Fibroblast of lung (primary cell): ENCODE results near the gene LYPLA2. TPM values are rescaled to one million over a fixed set of nuclear protein-coding genes. Genes with fewer than 3 reads are reported as not detected.

ENCODE experiments used
- DNase-seq, 2 donors: peaks; one replicate each; pipeline versions ENCODE4 v3.0.0 to v3.0.0-alpha.2; 2010; ENCODE audit warnings: low read depth in 2 of 2
- H2AFZ ChIP-seq: 2 replicates; pipeline ENCODE4 v1.5.1; 2012; ENCODE audit warnings: low read length, control low read depth, inconsistent platforms
- H3K27ac ChIP-seq: 2 replicates; pipeline ENCODE4 v1.5.1; 2011; ENCODE audit warnings: low read length, control low read depth; ENCODE audit not compliant: insufficient read depth
- H3K27me3 ChIP-seq: 2 replicates; pipeline ENCODE4 v1.5.1; 2011; ENCODE audit warnings: mild to moderate bottlenecking, low read length; ENCODE audit not compliant: control insufficient read depth, insufficient read depth
- H3K36me3 ChIP-seq: 2 replicates; pipeline ENCODE4 v1.5.1; 2011; ENCODE audit warnings: low read length; ENCODE audit not compliant: control insufficient read depth, insufficient read depth
- H3K4me1 ChIP-seq: 2 replicates; pipeline ENCODE4 v1.5.1; 2011; ENCODE audit warnings: low read length; ENCODE audit not compliant: control insufficient read depth, insufficient read depth; ENCODE audit errors: extremely low read depth
- H3K4me2 ChIP-seq: 2 replicates; pipeline ENCODE4 v1.5.1; 2011; ENCODE audit warnings: low read length, control low read depth; ENCODE audit not compliant: insufficient read depth; ENCODE audit errors: extremely low read depth
- H3K4me3 ChIP-seq, 4 experiments: fragments of 200-600 bp in 1 of 4; sonication (generic) in 1 of 4; replicated peaks in 1 of 4; 2 replicates each; pipeline ENCODE4 v1.5.1; 2011 to 2016; ENCODE audit warnings: low read length in 4 of 4, low read depth in 3 of 4, mild to moderate bottlenecking in 3 of 4, control low read depth in 2 of 4, inconsistent platforms in 1 of 4, mixed read lengths in 1 of 4; ENCODE audit not compliant: insufficient read depth in 1 of 4; ENCODE audit errors: control extremely low read depth in 1 of 4
- H3K79me2 ChIP-seq: 2 replicates; pipeline ENCODE4 v1.5.1; 2012; ENCODE audit warnings: mild to moderate bottlenecking, low read length, inconsistent platforms; ENCODE audit not compliant: control insufficient read depth, insufficient read depth
- H3K9ac ChIP-seq: 2 replicates; pipeline ENCODE4 v1.5.1; 2011; ENCODE audit warnings: mild to moderate bottlenecking, low read length, control low read depth; ENCODE audit not compliant: insufficient read depth
- H3K9me3 ChIP-seq: 2 replicates; pipeline ENCODE4 v1.5.1; 2012; ENCODE audit warnings: low read depth, low read length; ENCODE audit not compliant: control insufficient read depth, insufficient read depth
- H4K20me1 ChIP-seq: 2 replicates; pipeline ENCODE4 v1.5.1; 2011; ENCODE audit warnings: low read length; ENCODE audit not compliant: control insufficient read depth, insufficient read depth; ENCODE audit errors: extremely low read depth
- EZH2 ChIP-seq: IDR thresholded peaks from 2 replicates; pipeline ENCODE4 v1.5.1; 2012; ENCODE audit warnings: low read length, control low read depth, mild to moderate bottlenecking; ENCODE audit errors: missing control alignments
- polyA plus RNA-seq, 2 donors: library from polyadenylated mRNA; depleted of rRNA in 1 of 2; stranded (reverse) in 1 of 2; unstranded in 1 of 2; fragments of >200 nt; gene quantifications; 2 replicates each; pipeline ENCODE4 v1.2.1, GENCODE V29; 2011 to 2012; ENCODE audit warnings: missing spikeins in 1 of 2
- total RNA-seq: library from RNA; depleted of rRNA; stranded (reverse); fragments of >200 nt; gene quantifications from 2 replicates; pipeline ENCODE4 v1.2.1, GENCODE V29; 2014
- TF ChIP-seq, protein P1 (sequence below), 2 donors: IDR thresholded peaks in 1 of 2; conservative IDR thresholded peaks in 1 of 2; 1 replicate in 1 of 2; 2 replicates in 1 of 2; pipeline ENCODE4 v1.5.1; 2011 to 2012; ENCODE audit warnings: low read length in 2 of 2, control low read depth in 1 of 2, inconsistent platforms in 1 of 2, low read depth in 1 of 2, mild to moderate bottlenecking in 1 of 2

The LYPLA2 gene
- total and polyA plus RNA-seq, 2 donors (not counting 1 experiment from before 2014, with no cell fraction given), result 20.4 to 29.2 TPM

DNA sequence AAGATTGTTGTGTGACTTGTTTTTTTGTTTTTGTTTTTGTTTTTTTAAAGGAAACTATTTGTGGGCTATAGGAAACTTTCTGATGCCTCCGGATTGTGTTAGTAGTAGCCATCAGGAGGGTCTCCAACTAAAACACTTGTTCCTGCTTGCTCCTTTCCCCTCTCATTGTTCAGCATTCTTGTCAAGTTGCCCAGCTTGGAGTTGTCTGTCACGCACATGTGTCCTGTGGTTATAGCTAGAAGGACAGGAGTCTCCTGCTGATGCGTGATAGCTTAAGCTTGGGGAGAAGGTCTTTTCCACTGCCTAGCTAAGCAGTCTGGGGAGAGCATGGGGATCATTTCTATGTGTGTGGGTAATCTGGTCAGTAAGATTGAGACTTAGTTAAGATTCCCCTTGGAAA lies 3.2 kb upstream of the LYPLA2 start:
- H3K9ac ChIP-seq, result no peak overlapping the region
- no peaks in the 10 kb centered on the region for H3K27me3 ChIP-seq
- no peaks in the 10 kb centered on the region for H4K20me1 ChIP-seq
- H2AFZ ChIP-seq, result no peak overlapping the region
- DNase-seq, result no peak
- no peak overlapping the region for H3K27ac ChIP-seq
- peaks cover 15% of the 10 kb centered on the region for H3K79me2 ChIP-seq
- no peaks in the 10 kb centered on the region for H3K9me3 ChIP-seq
- TF ChIP-seq, protein P1, sequence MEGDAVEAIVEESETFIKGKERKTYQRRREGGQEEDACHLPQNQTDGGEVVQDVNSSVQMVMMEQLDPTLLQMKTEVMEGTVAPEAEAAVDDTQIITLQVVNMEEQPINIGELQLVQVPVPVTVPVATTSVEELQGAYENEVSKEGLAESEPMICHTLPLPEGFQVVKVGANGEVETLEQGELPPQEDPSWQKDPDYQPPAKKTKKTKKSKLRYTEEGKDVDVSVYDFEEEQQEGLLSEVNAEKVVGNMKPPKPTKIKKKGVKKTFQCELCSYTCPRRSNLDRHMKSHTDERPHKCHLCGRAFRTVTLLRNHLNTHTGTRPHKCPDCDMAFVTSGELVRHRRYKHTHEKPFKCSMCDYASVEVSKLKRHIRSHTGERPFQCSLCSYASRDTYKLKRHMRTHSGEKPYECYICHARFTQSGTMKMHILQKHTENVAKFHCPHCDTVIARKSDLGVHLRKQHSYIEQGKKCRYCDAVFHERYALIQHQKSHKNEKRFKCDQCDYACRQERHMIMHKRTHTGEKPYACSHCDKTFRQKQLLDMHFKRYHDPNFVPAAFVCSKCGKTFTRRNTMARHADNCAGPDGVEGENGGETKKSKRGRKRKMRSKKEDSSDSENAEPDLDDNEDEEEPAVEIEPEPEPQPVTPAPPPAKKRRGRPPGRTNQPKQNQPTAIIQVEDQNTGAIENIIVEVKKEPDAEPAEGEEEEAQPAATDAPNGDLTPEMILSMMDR (conservative IDR thresholded peaks at IDR 0.05 in 1 of 2, IDR thresholded peaks at IDR 0.05 in 1 of 2; ENCODE audit: low read depth in 1 of 2, low read length in 2 of 2), result no peak
- TF ChIP-seq EZH2, result no peak
- no peak overlapping the region for H3K4me3 ChIP-seq
- no peak overlapping the region for H3K4me2 ChIP-seq
- peaks cover 5% of the 10 kb centered on the region for H3K36me3 ChIP-seq
- H3K4me1 ChIP-seq, result peaks cover 13% of the 10 kb centered on the region

DNA sequence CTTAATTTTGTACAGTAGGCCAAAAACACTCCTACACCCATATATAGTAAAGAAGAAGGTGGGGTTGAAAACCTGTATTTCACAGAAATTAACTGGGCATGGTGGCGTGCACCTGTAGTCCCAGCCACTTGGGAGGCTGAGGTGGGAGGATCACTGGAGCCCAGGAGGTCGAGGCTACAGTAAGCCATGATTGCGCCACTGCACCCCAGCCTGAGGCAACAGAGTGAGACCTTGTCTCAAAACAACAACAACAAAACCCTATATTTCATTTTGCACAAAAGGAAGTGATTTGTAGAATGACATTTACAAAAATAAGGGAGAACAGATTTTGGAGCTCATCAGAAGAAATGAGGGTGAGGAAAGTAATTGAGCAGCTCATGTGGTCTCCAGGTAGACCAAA lies 2.2 kb upstream of the LYPLA2 start:
- H3K27ac ChIP-seq, result no peak overlapping the region
- no peak for DNase-seq
- no peak overlapping the region for H3K4me2 ChIP-seq
- H3K9me3 ChIP-seq, result no peaks in the 10 kb centered on the region
- no peaks in the 10 kb centered on the region for H3K27me3 ChIP-seq
- peaks cover 5% of the 10 kb centered on the region for H3K36me3 ChIP-seq
- no peak overlapping the region for H3K4me3 ChIP-seq
- no peaks in the 10 kb centered on the region for H4K20me1 ChIP-seq
- H3K79me2 ChIP-seq, result peaks cover 19% of the 10 kb centered on the region
- peaks cover 13% of the 10 kb centered on the region for H3K4me1 ChIP-seq
- H3K9ac ChIP-seq, result no peak overlapping the region
- no peak overlapping the region for H2AFZ ChIP-seq
- TF ChIP-seq, protein P1 (conservative IDR thresholded peaks at IDR 0.05 in 1 of 2, IDR thresholded peaks at IDR 0.05 in 1 of 2; ENCODE audit: low read depth in 1 of 2, low read length in 2 of 2), result no peak
- TF ChIP-seq EZH2, result no peak

DNA sequence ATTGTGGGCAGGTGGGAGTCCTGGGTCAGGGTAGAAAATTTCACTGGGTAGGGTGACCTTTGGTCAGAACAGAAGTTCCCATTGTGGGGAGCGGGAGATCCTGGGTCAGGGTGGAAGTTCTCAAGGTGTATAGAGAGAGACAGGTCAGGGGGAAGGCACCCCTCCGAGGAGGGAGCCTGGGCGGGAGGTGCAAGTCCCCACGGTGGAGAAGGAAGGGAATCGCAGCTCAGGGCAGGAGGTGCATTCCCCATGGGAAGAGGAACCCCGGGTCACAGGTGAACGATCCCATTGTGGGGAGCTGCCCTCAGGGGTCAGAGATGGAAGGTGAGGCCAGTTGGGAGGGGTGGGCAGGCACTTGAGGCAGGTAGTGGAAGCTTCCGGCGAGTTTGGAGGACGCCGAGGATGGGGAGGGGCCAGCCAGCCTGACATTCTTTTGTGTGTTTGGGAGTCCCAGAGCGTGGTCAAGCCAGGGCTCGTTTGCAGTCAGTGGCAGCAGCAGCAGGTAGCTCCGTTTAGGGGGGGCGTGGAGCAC lies 637 bp downstream of the LYPLA2 start:
- H3K36me3 ChIP-seq, result peaks cover 9% of the 10 kb centered on the region
- peak overlapping the region; percentile 59 for H3K9ac ChIP-seq
- H3K79me2 ChIP-seq, result peaks cover 16% of the 10 kb centered on the region
- H3K27me3 ChIP-seq, result no peaks in the 10 kb centered on the region
- TF ChIP-seq EZH2, result no peak
- TF ChIP-seq, protein P1 (conservative IDR thresholded peaks at IDR 0.05 in 1 of 2, IDR thresholded peaks at IDR 0.05 in 1 of 2; ENCODE audit: low read depth in 1 of 2, low read length in 2 of 2), result no peak
- peak overlapping the region; percentile 86 for H3K4me2 ChIP-seq
- peaks cover 13% of the 10 kb centered on the region for H3K4me1 ChIP-seq
- DNase-seq, result peak in 1 of 2 donors; percentile 29
- H3K9me3 ChIP-seq, result no peaks in the 10 kb centered on the region
- H3K4me3 ChIP-seq, result peak overlapping the region; percentile 55 to 96 (median 84)
- peak overlapping the region; percentile 72 for H3K27ac ChIP-seq
- H4K20me1 ChIP-seq, result no peaks in the 10 kb centered on the region
- peak overlapping the region; percentile 1 for H2AFZ ChIP-seq
